GM23338 (cell line): ENCODE data around the gene PCSK1N. TPM values are rescaled to one million over a fixed set of nuclear protein-coding genes. Genes with fewer than 3 reads are reported as not detected.

Experiments used
- ATAC-seq: fragments of 200-7000 bp; cut with Tn5 transposase; 3 replicates; pipeline ENCODE4 v1.9.1; 2020
- DNase-seq: peaks from one replicate; pipeline ENCODE4 v3.0.0-alpha.2; 2015; ENCODE audit warnings: low spot score
- H2AFZ ChIP-seq: fragments of 200-600 bp; sonication (generic); 2 replicates; pipeline ENCODE4 v1.8.0; 2016; ENCODE audit warnings: antibody characterized with exemption, mild to moderate bottlenecking, moderate library complexity
- H3F3A ChIP-seq: fragments of 200-600 bp; sonication (generic); replicated peaks from 2 replicates; pipeline ENCODE4 v1.8.0; 2017; ENCODE audit warnings: antibody characterized with exemption, mixed run types, low read depth
- H3K27ac ChIP-seq: fragments of 200-600 bp; sonication (generic); 2 replicates; pipeline ENCODE4 v1.6.1; 2016; ENCODE audit warnings: low read depth
- H3K27me3 ChIP-seq: fragments of 200-600 bp; sonication (generic); 2 replicates; pipeline ENCODE4 v1.8.0; 2016; ENCODE audit warnings: mild to moderate bottlenecking, mixed run types, moderate library complexity; ENCODE audit not compliant: insufficient read depth
- H3K36me3 ChIP-seq: fragments of 200-600 bp; sonication (generic); 2 replicates; pipeline ENCODE4 v1.8.0; 2016; ENCODE audit warnings: mild to moderate bottlenecking; ENCODE audit not compliant: insufficient read depth
- H3K4me1 ChIP-seq: fragments of 200-600 bp; sonication (generic); 2 replicates; pipeline ENCODE4 v1.8.0; 2016; ENCODE audit warnings: mild to moderate bottlenecking, moderate library complexity; ENCODE audit not compliant: insufficient read depth
- H3K4me2 ChIP-seq: fragments of 200-600 bp; sonication (generic); 2 replicates; pipeline ENCODE4 v1.7.1; 2017; ENCODE audit warnings: mixed run types
- H3K4me3 ChIP-seq: fragments of 200-600 bp; sonication (generic); 2 replicates; pipeline ENCODE4 v1.6.1; 2016; ENCODE audit warnings: mixed run types
- H3K79me2 ChIP-seq: fragments of 200-600 bp; sonication (generic); replicated peaks from 2 replicates; pipeline ENCODE4 v1.8.0; 2017; ENCODE audit warnings: mild to moderate bottlenecking; ENCODE audit not compliant: insufficient read depth
- H3K9me2 ChIP-seq: fragments of 200-600 bp; sonication (generic); 2 replicates; pipeline ENCODE4 v1.8.0; 2017; ENCODE audit not compliant: insufficient read depth
- H4K20me1 ChIP-seq: fragments of 200-600 bp; sonication (generic); replicated peaks from 2 replicates; pipeline ENCODE4 v1.8.0; 2017; ENCODE audit warnings: mild to moderate bottlenecking; ENCODE audit not compliant: insufficient read depth
- H3K27ac Mint-ChIP-seq: 2 replicates; pipeline ENCODE4 v1.8.0; 2020; ENCODE audit warnings: inconsistent platforms, mild to moderate bottlenecking, moderate library complexity, mixed read lengths
- H3K27me3 Mint-ChIP-seq: 3 replicates; pipeline ENCODE4 v1.8.0; 2022; ENCODE audit warnings: low read depth, mild to moderate bottlenecking, moderate library complexity, mixed read lengths, inconsistent platforms; ENCODE audit not compliant: insufficient read depth, poor library complexity
- H3K36me3 Mint-ChIP-seq: 3 replicates; pipeline ENCODE4 v1.8.0; 2021; ENCODE audit warnings: low read depth, mild to moderate bottlenecking, inconsistent platforms, moderate library complexity, mixed read lengths
- H3K4me1 Mint-ChIP-seq: 3 replicates; pipeline ENCODE4 v1.8.0; 2020; ENCODE audit warnings: mild to moderate bottlenecking, inconsistent platforms, mixed read lengths
- H3K4me3 Mint-ChIP-seq: 3 replicates; pipeline ENCODE4 v1.8.0; 2021; ENCODE audit warnings: moderate library complexity, mild to moderate bottlenecking, inconsistent platforms, mixed read lengths
- H3K9me3 Mint-ChIP-seq: 3 replicates; pipeline ENCODE4 v1.8.0; 2020; ENCODE audit warnings: moderate library complexity, mild to moderate bottlenecking, inconsistent platforms, mixed read lengths
- CREB1 ChIP-seq: fragments of 250-450 bp; sonication (Bioruptor Pico); IDR thresholded peaks from 2 replicates; pipeline ENCODE4 v1.5.0; 2020; ENCODE audit warnings: low read depth, mild to moderate bottlenecking, moderate library complexity
- ETS1 ChIP-seq: IDR thresholded peaks from 2 replicates; pipeline ENCODE4 v1.6.1; 2016; ENCODE audit warnings: antibody characterized with exemption
- EZH2 ChIP-seq: fragments of 200-600 bp; sonication (generic); IDR thresholded peaks from one replicate; pipeline ENCODE4 v1.8.0; 2017; ENCODE audit warnings: antibody characterized with exemption, mild to moderate bottlenecking, low read depth; ENCODE audit not compliant: unreplicated experiment
- EZH2phosphoT487 ChIP-seq: fragments of 200-600 bp; sonication (generic); IDR thresholded peaks from one replicate; pipeline ENCODE4 v1.8.1; 2018; ENCODE audit warnings: antibody characterized with exemption; ENCODE audit not compliant: unreplicated experiment
- JUNB ChIP-seq: IDR thresholded peaks from one replicate; pipeline ENCODE4 v1.6.1; 2016; ENCODE audit warnings: antibody characterized with exemption; ENCODE audit not compliant: unreplicated experiment
- NANOG ChIP-seq: IDR thresholded peaks from 2 replicates; pipeline ENCODE4 v1.6.1; 2016; ENCODE audit warnings: antibody characterized with exemption, borderline replicate concordance
- POLR2AphosphoS5 ChIP-seq: IDR thresholded peaks from 2 replicates; pipeline ENCODE4 v1.6.1; 2016; ENCODE audit warnings: antibody characterized with exemption, low read depth
- REST ChIP-seq: IDR thresholded peaks from one replicate; pipeline ENCODE4 v1.6.1; 2018; ENCODE audit warnings: antibody characterized with exemption; ENCODE audit not compliant: unreplicated experiment
- STAT1 ChIP-seq: IDR thresholded peaks from one replicate; pipeline ENCODE4 v1.6.1; 2016; ENCODE audit warnings: antibody characterized with exemption; ENCODE audit not compliant: unreplicated experiment
- ZNF114 ChIP-seq: fragments of 250-450 bp; sonication (Bioruptor Pico); IDR thresholded peaks from 2 replicates; pipeline ENCODE4 v1.5.0; 2020; ENCODE audit warnings: mild to moderate bottlenecking, moderate library complexity
- ZNF331 ChIP-seq: fragments of 250-450 bp; sonication (Bioruptor Pico); IDR thresholded peaks from 2 replicates; pipeline ENCODE4 v1.5.0; 2020; ENCODE audit warnings: low read depth, mild to moderate bottlenecking, moderate library complexity
- polyA plus RNA-seq: library from polyadenylated mRNA; unstranded; fragments of >200 nt; fragmentation: Nextera tagmentation; extraction: Ambion mirVana; gene quantifications from 2 replicates; pipeline ENCODE4 v1.2.1, GENCODE V29; 2016
- total RNA-seq: library from RNA; depleted of rRNA; stranded (reverse); fragments of >200 nt; shearing (Covaris generic); gene quantifications from 2 replicates; pipeline ENCODE4 v1.2.3, GENCODE V29; 2014
- TF ChIP-seq, protein P1 (sequence below), 2 experiments: fragments of 200-600 bp in 1 of 2; sonication (generic) in 1 of 2; conservative IDR thresholded peaks; 2 replicates each; pipeline versions ENCODE4 v1.5.1 to v1.6.1; 2016 to 2017; ENCODE audit warnings: antibody characterized with exemption in 2 of 2, low read depth in 2 of 2, mild to moderate bottlenecking in 2 of 2, moderate library complexity in 1 of 2

Gene PCSK1N
- total and polyA plus RNA-seq, 2 experiments from 2014 or later, result 12.8 to 15.6 TPM

GRCh38 chrX:48818866-48819265, 16.5 kb downstream of the PCSK1N start:
- H3K4me3 ChIP-seq, result no peak overlapping the region
- H3K9me2 ChIP-seq, result no peaks in the 10 kb centered on the region
- no peak overlapping the region for H3K4me2 ChIP-seq
- DNase-seq, result no peak
- H3K36me3 ChIP-seq, result no peaks in the 10 kb centered on the region
- H3F3A ChIP-seq, result no peaks in the 10 kb centered on the region
- no peak overlapping the region for H2AFZ ChIP-seq
- H3K27ac Mint-ChIP-seq, result no peak overlapping the region
- no peak overlapping the region for H3K27ac ChIP-seq
- H3K4me1 Mint-ChIP-seq, result no peaks in the 10 kb centered on the region
- no peaks in the 10 kb centered on the region for H3K27me3 ChIP-seq
- H4K20me1 ChIP-seq, result no peaks in the 10 kb centered on the region
- peaks cover 1% of the 10 kb centered on the region for H3K27me3 Mint-ChIP-seq
- no peak overlapping the region for H3K4me3 Mint-ChIP-seq
- H3K9me3 Mint-ChIP-seq, result no peaks in the 10 kb centered on the region
- peaks cover 14% of the 10 kb centered on the region; the same call in 2 of the 3 replicates for H3K36me3 Mint-ChIP-seq
- H3K4me1 ChIP-seq, result no peaks in the 10 kb centered on the region
- H3K79me2 ChIP-seq, result no peaks in the 10 kb centered on the region
- TF ChIP-seq POLR2AphosphoS5 (no peak), REST (no peak), ETS1 (no peak), EZH2phosphoT487 (no peak), CREB1 (no peak), NANOG (no peak)
- ATAC-seq, result no peak

- no peaks in the 10 kb centered on the region for H3K9me3 Mint-ChIP-seq
- Histone ChIP-seq H3K79me2 (no peaks in the 10 kb centered on the region), H2AFZ (no peak overlapping the region), H3K27ac (no peak overlapping the region), H3K36me3 (no peaks in the 10 kb centered on the region), H3K4me1 (no peaks in the 10 kb centered on the region), H3K4me2 (no peak overlapping the region), H4K20me1 (no peaks in the 10 kb centered on the region), H3K9me2 (no peaks in the 10 kb centered on the region), H3K27me3 (no peaks in the 10 kb centered on the region), H3K4me3 (no peak overlapping the region), H3F3A (no peaks in the 10 kb centered on the region)
- no peak overlapping the region for H3K27ac Mint-ChIP-seq
- no peaks in the 10 kb centered on the region for H3K27me3 Mint-ChIP-seq
- H3K4me1 Mint-ChIP-seq, result no peaks in the 10 kb centered on the region
- H3K4me3 Mint-ChIP-seq, result no peak overlapping the region
- peaks cover 10% of the 10 kb centered on the region; the same call in 2 of the 3 replicates for H3K36me3 Mint-ChIP-seq
- ATAC-seq (no peak), DNase-seq (no peak)
- TF ChIP-seq EZH2phosphoT487, result no peak
- no peak for TF ChIP-seq CREB1
- TF ChIP-seq, protein P1, sequence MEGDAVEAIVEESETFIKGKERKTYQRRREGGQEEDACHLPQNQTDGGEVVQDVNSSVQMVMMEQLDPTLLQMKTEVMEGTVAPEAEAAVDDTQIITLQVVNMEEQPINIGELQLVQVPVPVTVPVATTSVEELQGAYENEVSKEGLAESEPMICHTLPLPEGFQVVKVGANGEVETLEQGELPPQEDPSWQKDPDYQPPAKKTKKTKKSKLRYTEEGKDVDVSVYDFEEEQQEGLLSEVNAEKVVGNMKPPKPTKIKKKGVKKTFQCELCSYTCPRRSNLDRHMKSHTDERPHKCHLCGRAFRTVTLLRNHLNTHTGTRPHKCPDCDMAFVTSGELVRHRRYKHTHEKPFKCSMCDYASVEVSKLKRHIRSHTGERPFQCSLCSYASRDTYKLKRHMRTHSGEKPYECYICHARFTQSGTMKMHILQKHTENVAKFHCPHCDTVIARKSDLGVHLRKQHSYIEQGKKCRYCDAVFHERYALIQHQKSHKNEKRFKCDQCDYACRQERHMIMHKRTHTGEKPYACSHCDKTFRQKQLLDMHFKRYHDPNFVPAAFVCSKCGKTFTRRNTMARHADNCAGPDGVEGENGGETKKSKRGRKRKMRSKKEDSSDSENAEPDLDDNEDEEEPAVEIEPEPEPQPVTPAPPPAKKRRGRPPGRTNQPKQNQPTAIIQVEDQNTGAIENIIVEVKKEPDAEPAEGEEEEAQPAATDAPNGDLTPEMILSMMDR (conservative IDR thresholded peaks at IDR 0.05; ENCODE audit: low read depth in 2 of 2), result no peak
- no peak for TF ChIP-seq JUNB
- no peak for TF ChIP-seq POLR2AphosphoS5
- TF ChIP-seq NANOG, result no peak
- TF ChIP-seq STAT1, result no peak
- no peak for TF ChIP-seq ETS1
- TF ChIP-seq ZNF114 (CRISPR knock-in tag), result no peak
- TF ChIP-seq EZH2, result no peak
- TF ChIP-seq ZNF331 (CRISPR knock-in tag), result no peak
- TF ChIP-seq REST, result no peak
These were observed 17.3 kb downstream of the PCSK1N start for GRCh38 chrX:48818098-48818497.
